ENCODE data around the gene EXOC4. TPM values are rescaled to one million over a fixed set of nuclear protein-coding genes. Genes with fewer than 3 reads are reported as not detected.

The EXOC4 gene
- total and polyA plus RNA-seq, 2 of the 8 experiments (the other 6 are each of a cell fraction or from before 2014, with no cell fraction given) = 27.0 to 67.3 TPM

DNA sequence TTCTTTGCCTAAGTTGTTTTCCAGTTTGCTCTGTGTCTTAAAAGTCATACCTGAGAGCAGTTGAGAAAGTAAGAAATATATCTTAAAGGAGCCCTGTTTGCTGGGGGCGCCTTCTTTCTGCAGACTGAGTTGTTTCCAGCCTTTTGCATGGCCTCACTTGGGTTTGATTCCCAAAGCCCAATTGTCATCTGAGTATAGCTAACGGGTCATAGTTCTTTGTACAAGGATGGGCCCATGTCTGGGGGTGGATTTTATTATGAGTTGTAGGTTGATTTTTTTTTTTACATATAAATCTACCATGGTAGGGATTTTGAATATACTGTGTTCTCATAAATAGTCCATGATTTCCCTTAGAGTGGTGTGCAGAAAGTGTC is 555.6 kb downstream of the EXOC4 start (continued):
- TF ChIP-seq CHD7 (IDR thresholded peaks at IDR 0.05; ENCODE audit: insufficient replicate concordance, low read length) = no peak
